SK-N-SH (cell line): ENCODE data around the gene DKC1.

Experiments
- CTCF ChIP-seq: fragments of 200-600 bp; sonication (generic); IDR thresholded peaks from 2 replicates; pipeline ENCODE4 v1.6.1; 2017; ENCODE audit warnings: antibody characterized with exemption, mild to moderate bottlenecking, moderate library complexity
- ELF1 ChIP-seq: IDR thresholded peaks from 2 replicates; pipeline ENCODE4 v1.4.0; 2012
- JUND ChIP-seq: IDR thresholded peaks from 2 replicates; pipeline ENCODE4 v1.4.0; 2012
- RAD21 ChIP-seq: IDR thresholded peaks from 2 replicates; pipeline ENCODE4 v1.6.1; 2012; ENCODE audit warnings: mild to moderate bottlenecking, low read length
- TAF1 ChIP-seq: IDR thresholded peaks from 2 replicates; pipeline ENCODE4 v1.6.1; 2012; ENCODE audit warnings: low read depth, mild to moderate bottlenecking, low read length, moderate library complexity, borderline replicate concordance
- TEAD4 ChIP-seq: IDR thresholded peaks from 2 replicates; pipeline ENCODE4 v1.4.0; 2012; ENCODE audit warnings: mild to moderate bottlenecking, borderline replicate concordance; ENCODE audit not compliant: insufficient read depth
- TF ChIP-seq, protein P1 (sequence below): IDR thresholded peaks from 2 replicates; pipeline ENCODE4; 2012
- TF ChIP-seq, protein P2 (sequence below): IDR thresholded peaks from 2 replicates; pipeline ENCODE4 v1.4.0; 2012; ENCODE audit warnings: low read depth
- TF ChIP-seq, protein P3 (sequence below): fragments of 150-350 bp; IDR thresholded peaks from 2 replicates; pipeline ENCODE4 v1.6.1; 2017; ENCODE audit warnings: antibody characterized with exemption, low read length, low read depth, borderline replicate concordance

GRCh38 chrX:154724993-154725756, 37.5 kb upstream of the DKC1 start:
- TF ChIP-seq, protein P1, sequence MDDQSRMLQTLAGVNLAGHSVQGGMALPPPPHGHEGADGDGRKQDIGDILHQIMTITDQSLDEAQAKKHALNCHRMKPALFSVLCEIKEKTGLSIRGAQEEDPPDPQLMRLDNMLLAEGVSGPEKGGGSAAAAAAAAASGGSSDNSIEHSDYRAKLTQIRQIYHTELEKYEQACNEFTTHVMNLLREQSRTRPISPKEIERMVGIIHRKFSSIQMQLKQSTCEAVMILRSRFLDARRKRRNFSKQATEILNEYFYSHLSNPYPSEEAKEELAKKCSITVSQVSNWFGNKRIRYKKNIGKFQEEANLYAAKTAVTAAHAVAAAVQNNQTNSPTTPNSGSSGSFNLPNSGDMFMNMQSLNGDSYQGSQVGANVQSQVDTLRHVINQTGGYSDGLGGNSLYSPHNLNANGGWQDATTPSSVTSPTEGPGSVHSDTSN: no peak
- no peak for TF ChIP-seq CTCF
- TF ChIP-seq JUND: no peak
- TF ChIP-seq, protein P2, sequence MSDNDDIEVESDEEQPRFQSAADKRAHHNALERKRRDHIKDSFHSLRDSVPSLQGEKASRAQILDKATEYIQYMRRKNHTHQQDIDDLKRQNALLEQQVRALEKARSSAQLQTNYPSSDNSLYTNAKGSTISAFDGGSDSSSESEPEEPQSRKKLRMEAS: no peak
- TF ChIP-seq TEAD4: no peak
- TF ChIP-seq ELF1: no peak
- no peak for TF ChIP-seq RAD21
- TF ChIP-seq TAF1: no peak
- TF ChIP-seq, protein P3, sequence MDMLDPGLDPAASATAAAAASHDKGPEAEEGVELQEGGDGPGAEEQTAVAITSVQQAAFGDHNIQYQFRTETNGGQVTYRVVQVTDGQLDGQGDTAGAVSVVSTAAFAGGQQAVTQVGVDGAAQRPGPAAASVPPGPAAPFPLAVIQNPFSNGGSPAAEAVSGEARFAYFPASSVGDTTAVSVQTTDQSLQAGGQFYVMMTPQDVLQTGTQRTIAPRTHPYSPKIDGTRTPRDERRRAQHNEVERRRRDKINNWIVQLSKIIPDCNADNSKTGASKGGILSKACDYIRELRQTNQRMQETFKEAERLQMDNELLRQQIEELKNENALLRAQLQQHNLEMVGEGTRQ: no peak
